Measurements from ENCODE around the gene PLA2G12B. TPM values are rescaled to one million over a fixed set of nuclear protein-coding genes. Genes with fewer than 3 reads are reported as not detected.
"Not testable (repeated sequence)": the region's sequence is repeated elsewhere in the genome, so short reads cannot be mapped to it uniquely, and the experiment has no call there.

PLA2G12B gene
- total and polyA plus RNA-seq, 2 of the 8 experiments (the other 6 are each of a cell fraction or from before 2014, with no cell fraction given) = not detected

DNA sequence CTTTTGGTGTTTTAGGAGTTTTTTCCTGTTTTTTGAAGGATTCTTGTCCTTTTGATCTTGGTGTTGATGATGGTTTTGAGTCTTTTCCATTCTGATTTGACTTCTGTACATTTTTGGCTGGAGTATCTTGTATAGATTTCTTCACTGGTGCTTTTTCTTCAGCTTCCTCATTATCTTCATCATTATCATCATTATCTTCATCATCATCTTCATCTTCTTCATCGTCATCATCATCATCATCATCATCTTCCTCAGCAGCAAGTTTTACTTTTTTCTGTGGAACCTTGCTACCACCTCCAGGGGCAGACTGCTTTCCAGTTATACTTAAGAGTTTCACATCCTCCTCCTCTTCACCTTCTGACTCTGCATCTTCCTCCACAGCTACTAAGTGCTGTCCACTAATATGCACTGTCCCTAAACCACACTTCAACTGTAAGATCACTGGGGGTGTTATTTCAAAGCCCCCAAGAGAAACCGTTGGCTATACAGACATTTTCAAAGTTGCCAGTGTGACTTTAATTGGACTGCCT, 36.7 kb downstream of the PLA2G12B start:
- H3K9ac ChIP-seq (replicated peaks in 1 of 4; ENCODE audit: extremely low read depth in 1 of 4, low read depth in 3 of 4, low read length in 3 of 4); H4K20me1 ChIP-seq (replicated peaks in 1 of 2; ENCODE audit: control insufficient read depth in 1 of 2, insufficient read depth in 2 of 2, low read length in 2 of 2); H3K56ac ChIP-seq (replicated peaks; ENCODE audit: insufficient read length, low read depth, low read length); H3K27me3 ChIP-seq (replicated peaks in 1 of 4; ENCODE audit: control insufficient read depth in 3 of 4, extremely low read depth in 1 of 4, insufficient read depth in 3 of 4, low read length in 3 of 4); H3K18ac ChIP-seq (ENCODE audit: extremely low read depth, low read length); H3K4me1 ChIP-seq (replicated peaks in 1 of 4; ENCODE audit: control insufficient read depth in 3 of 4, insufficient read depth in 4 of 4, low read length in 3 of 4); H3K27ac ChIP-seq (ENCODE audit: low read depth, low read length); H4K5ac ChIP-seq (ENCODE audit: insufficient read length, low read depth, low read length); H2BK20ac ChIP-seq (ENCODE audit: low read length); H2AFZ ChIP-seq (ENCODE audit: low read length); POLR2A ChIA-PET (ENCODE audit: partially characterized antibody); FAIRE-seq; H2BK15ac ChIP-seq (ENCODE audit: low read length); H2AK5ac ChIP-seq (ENCODE audit: low read depth, low read length); H3K79me2 ChIP-seq (ENCODE audit: control insufficient read depth in 1 of 2, insufficient read depth in 2 of 2, low read length in 2 of 2); H3K4me2 ChIP-seq (ENCODE audit: insufficient read depth in 1 of 2, low read depth in 2 of 2, low read length in 2 of 2); H2BK5ac ChIP-seq (ENCODE audit: low read depth, low read length); H2BK12ac ChIP-seq (ENCODE audit: low read depth, low read length); H3K23ac ChIP-seq (ENCODE audit: insufficient read length); H4K91ac ChIP-seq (replicated peaks; ENCODE audit: insufficient read length, low read length); H3K36me3 ChIP-seq (ENCODE audit: control insufficient read depth in 2 of 4, insufficient read depth in 4 of 4, low read length in 3 of 4); H3K4me3 ChIP-seq (ENCODE audit: extremely low read depth in 1 of 4, insufficient read depth in 2 of 4, low read depth in 3 of 4, low read length in 4 of 4); H3K4ac ChIP-seq (replicated peaks; ENCODE audit: insufficient read length, low read depth, low read length); H3K14ac ChIP-seq (ENCODE audit: insufficient read length); H3K9me3 ChIP-seq (ENCODE audit: insufficient read depth in 2 of 2, low read depth in 1 of 2, low read length in 1 of 2); H3K79me1 ChIP-seq (ENCODE audit: low read depth, low read length); DNase-seq (ENCODE audit: low read depth in 1 of 2, low spot score in 2 of 2); H3K23me2 ChIP-seq (ENCODE audit: low read depth, low read length); H2BK120ac ChIP-seq (replicated peaks; ENCODE audit: low read depth, low read length); H4K8ac ChIP-seq (ENCODE audit: extremely low read depth, insufficient read depth, low read length): not testable (repeated sequence)
- 82 to 100% methylated on average over 1 to 2 of the region's 2 CpGs for WGBS, 2 experiments (ENCODE audit: extremely low coverage in 1 of 2, insufficient coverage in 1 of 2, insufficient read length in 1 of 2, insufficient replicate concordance in 2 of 2, low coverage in 1 of 2, low lambda C conversion rate in 2 of 2, missing lambda C conversion rate in 1 of 2)
- CTCF ChIA-PET (ENCODE audit: partially characterized antibody) = interaction anchor here (0.6 to 0.8 kb wide), 2 partner anchors 8 to 862 kb away, joined by 3 read pairs; no protein-coding TSS in a partner anchor

DNA sequence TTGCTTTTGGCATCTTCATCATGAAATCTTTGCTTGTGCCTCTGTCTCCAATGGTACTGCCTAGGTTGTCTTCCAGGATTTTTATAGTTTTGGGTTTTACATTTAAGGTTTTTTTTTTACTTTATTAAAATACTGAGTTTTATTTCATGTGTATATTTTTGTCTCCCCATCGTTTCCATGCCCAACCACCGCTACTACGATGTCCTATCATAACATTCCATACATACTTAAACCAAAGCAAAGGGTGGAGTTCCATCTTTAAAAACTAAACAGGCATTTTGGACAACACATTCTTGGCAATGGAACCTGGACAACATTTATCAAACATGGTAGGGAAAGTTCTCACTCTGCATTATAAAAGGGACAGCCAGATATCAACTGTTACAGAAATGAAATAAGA, 37.4 kb downstream of the PLA2G12B start:
- H3K79me2 ChIP-seq (ENCODE audit: control insufficient read depth in 1 of 2, insufficient read depth in 2 of 2, low read length in 2 of 2); H3K4ac ChIP-seq (replicated peaks; ENCODE audit: insufficient read length, low read depth, low read length); H4K8ac ChIP-seq (ENCODE audit: extremely low read depth, insufficient read depth, low read length); H3K23me2 ChIP-seq (ENCODE audit: low read depth, low read length); H3K4me2 ChIP-seq (ENCODE audit: insufficient read depth in 1 of 2, low read depth in 2 of 2, low read length in 2 of 2); H4K5ac ChIP-seq (ENCODE audit: insufficient read length, low read depth, low read length); H3K9ac ChIP-seq (replicated peaks in 1 of 4; ENCODE audit: extremely low read depth in 1 of 4, low read depth in 3 of 4, low read length in 3 of 4); DNase-seq (ENCODE audit: low read depth in 1 of 2, low spot score in 2 of 2); H3K23ac ChIP-seq (ENCODE audit: insufficient read length); H3K9me3 ChIP-seq (ENCODE audit: insufficient read depth in 2 of 2, low read depth in 1 of 2, low read length in 1 of 2); H3K14ac ChIP-seq (ENCODE audit: insufficient read length); H2BK5ac ChIP-seq (ENCODE audit: low read depth, low read length); H2BK15ac ChIP-seq (ENCODE audit: low read length); H3K27ac ChIP-seq (ENCODE audit: low read depth, low read length); H2BK120ac ChIP-seq (replicated peaks; ENCODE audit: low read depth, low read length); H3K4me1 ChIP-seq (replicated peaks in 1 of 4; ENCODE audit: control insufficient read depth in 3 of 4, insufficient read depth in 4 of 4, low read length in 3 of 4); H4K20me1 ChIP-seq (replicated peaks in 1 of 2; ENCODE audit: control insufficient read depth in 1 of 2, insufficient read depth in 2 of 2, low read length in 2 of 2); H3K36me3 ChIP-seq (ENCODE audit: control insufficient read depth in 2 of 4, insufficient read depth in 4 of 4, low read length in 3 of 4); FAIRE-seq; POLR2A ChIA-PET (ENCODE audit: partially characterized antibody); H2BK20ac ChIP-seq (ENCODE audit: low read length); H2BK12ac ChIP-seq (ENCODE audit: low read depth, low read length); H3K18ac ChIP-seq (ENCODE audit: extremely low read depth, low read length); H4K91ac ChIP-seq (replicated peaks; ENCODE audit: insufficient read length, low read length); H3K27me3 ChIP-seq (replicated peaks in 1 of 4; ENCODE audit: control insufficient read depth in 3 of 4, extremely low read depth in 1 of 4, insufficient read depth in 3 of 4, low read length in 3 of 4); H3K56ac ChIP-seq (replicated peaks; ENCODE audit: insufficient read length, low read depth, low read length); H2AK5ac ChIP-seq (ENCODE audit: low read depth, low read length); H2AFZ ChIP-seq (ENCODE audit: low read length); H3K4me3 ChIP-seq (ENCODE audit: extremely low read depth in 1 of 4, insufficient read depth in 2 of 4, low read depth in 3 of 4, low read length in 4 of 4); H3K79me1 ChIP-seq (ENCODE audit: low read depth, low read length): not testable (repeated sequence)
- 91% methylated on average over 3 of the region's 3 CpGs; no CpG with 5 or more reads in 1 of the 2 experiments for WGBS, 2 experiments (ENCODE audit: extremely low coverage in 1 of 2, insufficient coverage in 1 of 2, insufficient read length in 1 of 2, insufficient replicate concordance in 2 of 2, low coverage in 1 of 2, low lambda C conversion rate in 2 of 2, missing lambda C conversion rate in 1 of 2)
- CTCF ChIA-PET (ENCODE audit: partially characterized antibody) = interaction anchor here (0.8 kb wide), 1 partner anchor 8 kb away, joined by 3 read pairs; no protein-coding TSS in a partner anchor

All from H1 (cell line).